ENCODE measurements around the gene RABGAP1L. TPM values are rescaled to one million over a fixed set of nuclear protein-coding genes. Genes with fewer than 3 reads are reported as not detected.

RABGAP1L gene
- total RNA-seq, 1 experiment from 2014 or later = 29.3 TPM

- CTCF ChIA-PET = no interaction called here
- Histone ChIP-seq H3K27me3 (ENCODE audit: insufficient read depth, low read length) (no peaks in the 10 kb centered on the region), H3K4me3 (replicated peaks in 1 of 2; ENCODE audit: low read depth in 1 of 2, low read length in 2 of 2) (no peak overlapping the region), H3K9me2 (ENCODE audit: insufficient read depth) (no peaks in the 10 kb centered on the region), H3K79me2 (ENCODE audit: insufficient read depth, low read length) (no peaks in the 10 kb centered on the region), H2AFZ (ENCODE audit: low read depth, low read length, poor library complexity, severe bottlenecking) (no peak overlapping the region), H3K4me1 (ENCODE audit: control insufficient read depth in 1 of 2, insufficient read depth in 2 of 2, low read length in 2 of 2) (no peaks in the 10 kb centered on the region), H3K9me3 (ENCODE audit: control insufficient read depth in 1 of 2, insufficient read depth in 1 of 2, low read depth in 1 of 2, low read length in 2 of 2) (no peaks in the 10 kb centered on the region), H3K27ac (ENCODE audit: low read depth, low read length) (no peak overlapping the region), H3K36me3 (ENCODE audit: control insufficient read depth in 1 of 2, insufficient read depth in 2 of 2, low read length in 2 of 2) (no peaks in the 10 kb centered on the region), H4K20me1 (ENCODE audit: insufficient read depth) (no peaks in the 10 kb centered on the region), H3K9ac (ENCODE audit: low read length) (no peak overlapping the region), H3K4me2 (ENCODE audit: low read length) (no peak overlapping the region)
- DNase-seq (ENCODE audit: low read depth, low spot score) (no peak), ATAC-seq (no peak)
- RAD21 ChIA-PET (ENCODE audit: low non-redundant PET in 1 of 2, low total read pairs in 2 of 2, uncharacterized antibody in 2 of 2, unreplicated experiment in 2 of 2) = no interaction called here
- intact Hi-C loops (cut with micrococcal nuclease) = no loop called here
- BruUV-seq (replicated peaks) = no TSS peak
- TF ChIP-seq SRF (IDR thresholded peaks at IDR 0.05; ENCODE audit: low read depth) = no peak
- no peak for TF ChIP-seq REST (IDR thresholded peaks at IDR 0.05; ENCODE audit: low read depth)
- no peak for TF ChIP-seq SIN3A (IDR thresholded peaks at IDR 0.05; ENCODE audit: low read depth)
- no peak for TF ChIP-seq RAD21 (IDR thresholded peaks at IDR 0.05; ENCODE audit: low read depth)
- no peak for TF ChIP-seq CBX3 (IDR thresholded peaks at IDR 0.05; ENCODE audit: low read depth)
- no peak for TF ChIP-seq CTCF (IDR thresholded peaks at IDR 0.05 in 2 of 3, conservative IDR thresholded peaks at IDR 0.05 in 1 of 3; ENCODE audit: borderline replicate concordance in 1 of 3, insufficient read depth in 1 of 3, low read depth in 2 of 3, low read length in 2 of 3)
- TF ChIP-seq ZBTB33 (IDR thresholded peaks at IDR 0.05; ENCODE audit: extremely low read depth, insufficient replicate concordance, low read length) = no peak
- TF ChIP-seq EGR1 (IDR thresholded peaks at IDR 0.05; ENCODE audit: low read depth) = no peak
- TF ChIP-seq EZH2 (IDR thresholded peaks at IDR 0.05) = no peak
- no peak for TF ChIP-seq MAX (IDR thresholded peaks at IDR 0.05)
- TF ChIP-seq SP1 (IDR thresholded peaks at IDR 0.05; ENCODE audit: low read depth) = no peak
- no peak for TF ChIP-seq EZH2phosphoT487 (IDR thresholded peaks at IDR 0.05; ENCODE audit: borderline replicate concordance)
- no peak for TF ChIP-seq YY1 (IDR thresholded peaks at IDR 0.05; ENCODE audit: extremely low read depth, insufficient replicate concordance, low read depth, low read length)
- TF ChIP-seq POLR2AphosphoS5 (IDR thresholded peaks at IDR 0.05; ENCODE audit: low read depth, low read length) = no peak
- no peak for TF ChIP-seq ELF1 (IDR thresholded peaks at IDR 0.05; ENCODE audit: borderline replicate concordance, low read depth)
- no peak for TF ChIP-seq CEBPB (IDR thresholded peaks at IDR 0.05; ENCODE audit: low read depth)
- TF ChIP-seq POLR2A (IDR thresholded peaks at IDR 0.05; ENCODE audit: borderline replicate concordance, extremely low read depth, insufficient read depth, insufficient read length) = no peak
- POLR2A ChIA-PET = no interaction called here
These were observed 397.1 kb downstream of the RABGAP1L start for GRCh38 chr1:174556392-174556791.

Measured in HCT116 (cell line).